GM12878 (cell line): ENCODE measurements around the gene SPRED2. TPM values are rescaled to one million over a fixed set of nuclear protein-coding genes. Genes with fewer than 3 reads are reported as not detected.

Source experiments
- ATAC-seq: fragments of 200-7000 bp; cut with Tn5 transposase; 3 replicates; pipeline ENCODE4 v1.9.1; 2020; ENCODE audit warnings: mild to moderate bottlenecking, moderate library complexity
- BruUV-seq: library from RNA; stranded (reverse); fragments of 400-500 nt; replicated peaks from 2 replicates; lab custom pipeline; 2021; lab: Mats Ljungman, UMichigan
- CTCF ChIA-PET: fragments of 300-600 bp; sonication (Branson Sonifier 250); formaldehyde crosslinking; extraction: SDS; loops from one replicate; lab custom pipeline; 2021; ENCODE audit warnings: inconsistent platforms; lab: Yijun Ruan, JAX
- POLR2A ChIA-PET: fragments of 350-600 bp; formaldehyde crosslinking; extraction: SDS; loops from one replicate; lab custom pipeline; 2021; ENCODE audit warnings: inconsistent platforms; lab: Charles Lee
- RAD21 ChIA-PET: fragments of 300-600 bp; sonication (Branson Sonifier 250); formaldehyde crosslinking; loops from one replicate; lab custom pipeline; 2023; ENCODE audit warnings: antibody characterized with exemption; ENCODE audit not compliant: unreplicated experiment; lab: Charles Lee
- SMC1A ChIA-PET: fragments of 300-600 bp; sonication (Branson Sonifier 250); formaldehyde crosslinking; loops from one replicate; lab custom pipeline; 2023; ENCODE audit not compliant: unreplicated experiment, uncharacterized antibody; lab: Charles Lee
- DNase-seq: peaks from one replicate; pipeline ENCODE4 v3.0.0-alpha.2; 2011; ENCODE audit warnings: low read depth, low spot score
- FAIRE-seq: peaks from 3 replicates; lab custom pipeline; 2011; peaks lifted over from hg19 to GRCh38; lab: Jason Lieb, UNC
- H2AFZ ChIP-seq: 2 replicates; pipeline ENCODE4 v1.6.0; 2011; ENCODE audit warnings: low read depth, low read length, control low read depth; ENCODE audit not compliant: control insufficient read depth
- H3K27ac ChIP-seq: 2 replicates; pipeline ENCODE4 v1.5.1; 2011; ENCODE audit warnings: control low read depth; ENCODE audit not compliant: control insufficient read depth, insufficient read depth
- H3K27me3 ChIP-seq, 2 experiments: replicated peaks in 1 of 2; 2 replicates each; pipeline versions ENCODE4 v1.6.0 to v1.6.1; 2011; ENCODE audit warnings: low read length in 1 of 2; ENCODE audit not compliant: control insufficient read depth in 2 of 2, insufficient read depth in 2 of 2
- H3K36me3 ChIP-seq, 2 experiments: 2 replicates each; pipeline ENCODE4 v1.5.1; 2011; ENCODE audit warnings: low read length in 1 of 2; ENCODE audit not compliant: control insufficient read depth in 2 of 2, insufficient read depth in 2 of 2
- H3K4me1 ChIP-seq: 2 replicates; pipeline ENCODE4 v1.6.1; 2011; ENCODE audit warnings: mild to moderate bottlenecking, low read length, moderate library complexity, mixed read lengths; ENCODE audit not compliant: control insufficient read depth, insufficient read depth
- H3K4me2 ChIP-seq: 2 replicates; pipeline ENCODE4 v1.6.0; 2011; ENCODE audit warnings: control low read depth; ENCODE audit not compliant: control insufficient read depth, insufficient read depth
- H3K4me3 ChIP-seq: fragments of 200-600 bp; sonication (generic); 2 replicates; pipeline ENCODE4 v1.5.1; 2016
- H3K79me2 ChIP-seq: 2 replicates; pipeline ENCODE4 v1.6.0; 2011; ENCODE audit warnings: low read length; ENCODE audit not compliant: control insufficient read depth, insufficient read depth
- H3K9ac ChIP-seq: 2 replicates; pipeline ENCODE4 v1.8.0; 2011; ENCODE audit warnings: low read length, control low read depth, mixed read lengths; ENCODE audit not compliant: control insufficient read depth, insufficient read depth
- H3K9me3 ChIP-seq: replicated peaks from 3 replicates; pipeline ENCODE4 v1.5.1; 2011; ENCODE audit warnings: mild to moderate bottlenecking, low read length; ENCODE audit not compliant: control insufficient read depth, insufficient read depth
- H4K20me1 ChIP-seq: 2 replicates; pipeline ENCODE4 v1.6.0; 2011; ENCODE audit not compliant: control insufficient read depth, insufficient read depth
- CREM ChIP-seq: IDR thresholded peaks from 2 replicates; pipeline ENCODE4 v1.6.1; 2014; ENCODE audit warnings: antibody characterized with exemption, low read depth
- FOXM1 ChIP-seq: IDR thresholded peaks from 2 replicates; pipeline ENCODE4 v1.6.1; 2012; ENCODE audit warnings: low read depth, mild to moderate bottlenecking, inconsistent platforms, low read length, moderate library complexity
- JUND ChIP-seq: IDR thresholded peaks from 2 replicates; pipeline ENCODE4 v1.6.1; 2012; ENCODE audit warnings: low read depth, mild to moderate bottlenecking, low read length, improper control_type of control experiment, moderate library complexity
- LARP7 ChIP-seq: fragments of 450-650 bp; IDR thresholded peaks from 2 replicates; pipeline ENCODE4 v1.6.1; 2017; ENCODE audit warnings: mild to moderate bottlenecking
- POU2F2 ChIP-seq: IDR thresholded peaks from 3 replicates; pipeline ENCODE4 v1.6.1; 2011; ENCODE audit warnings: low read depth, mild to moderate bottlenecking, low read length, borderline replicate concordance
- RAD21 ChIP-seq: IDR thresholded peaks from 2 replicates; pipeline ENCODE4 v1.6.1; 2011; ENCODE audit warnings: mild to moderate bottlenecking, low read depth, low read length, moderate library complexity; ENCODE audit not compliant: insufficient read depth
- RAD51 ChIP-seq: fragments of 450-650 bp; IDR thresholded peaks from 2 replicates; pipeline ENCODE4 v1.6.1; 2016; ENCODE audit warnings: moderate library complexity, mild to moderate bottlenecking, inconsistent platforms
- TBL1XR1 ChIP-seq: IDR thresholded peaks from 2 replicates; pipeline ENCODE4 v1.6.1; 2012; ENCODE audit warnings: low read depth, low read length, improper control_type of control experiment
- TCF3 ChIP-seq: IDR thresholded peaks from 2 replicates; pipeline ENCODE4 v1.6.1; 2012; ENCODE audit warnings: low read depth, mild to moderate bottlenecking, low read length, borderline replicate concordance; ENCODE audit not compliant: insufficient read depth
- ZNF207 ChIP-seq: fragments of 450-650 bp; IDR thresholded peaks from 2 replicates; pipeline ENCODE4 v1.6.1; 2014; ENCODE audit warnings: antibody characterized with exemption, mild to moderate bottlenecking, borderline replicate concordance
- WGBS: methylation state at CpG from one replicate; pipeline ENCODE4 v1.1.6; 2016; ENCODE audit warnings: low lambda C conversion rate; ENCODE audit not compliant: insufficient replicate concordance, insufficient coverage; ENCODE audit errors: missing lambda C conversion rate; 5-methylcytosine and 5-hydroxymethylcytosine counted together
- in situ Hi-C: fragments of 300-500 bp; cut with MboI; formaldehyde crosslinking; loops from 9 replicates; pipeline ENCODE4 v1.14.3; 2018; ENCODE audit warnings: mixed read lengths
- intact Hi-C: fragments of 100-400 bp; cut with micrococcal nuclease; formaldehyde crosslinking; loops from one replicate; pipeline ENCODE4 v1.14.2; 2022; ENCODE audit not compliant: unreplicated experiment
- polyA plus RNA-seq, 11 experiments: library from polyadenylated mRNA; depleted of rRNA in 4 of 11; unstranded in 6 of 11; stranded (reverse) in 5 of 11; fragments of >200 nt; fragmentation: Nextera tagmentation in 4 of 11; fragmentation: Illumina TruSeq in 1 of 11; extraction: Ambion mirVana in 4 of 11; extraction: Trizol in 1 of 11; gene quantifications; 1 replicate in 1 of 11; 2 replicates in 10 of 11; pipeline versions ENCODE4 v1.2.1 to v1.2.3, GENCODE V29; 2011 to 2016; ENCODE audit warnings: inconsistent platforms in 2 of 11, missing spikeins in 2 of 11, low read depth in 1 of 11
- total RNA-seq, 4 experiments: library from RNA; depleted of rRNA in 3 of 4; stranded (reverse); fragments of >200 nt in 3 of 4; fragmentation: Illumina TruSeq in 1 of 4; extraction: Trizol in 1 of 4; gene quantifications; 2 replicates each; pipeline versions ENCODE4 v1.2.1 to v1.2.3, GENCODE V29; 2013 to 2021
- TF ChIP-seq, protein P1 (sequence below): fragments of 450-650 bp; IDR thresholded peaks from 2 replicates; pipeline ENCODE4 v1.6.1; 2017; ENCODE audit warnings: mild to moderate bottlenecking, moderate library complexity
- TF ChIP-seq, protein P2 (sequence below): IDR thresholded peaks from 2 replicates; pipeline ENCODE4 v1.6.1; 2011; ENCODE audit warnings: mild to moderate bottlenecking, low read depth, low read length, moderate library complexity; ENCODE audit not compliant: insufficient replicate concordance
- TF ChIP-seq, protein P3 (sequence below): IDR thresholded peaks from 2 replicates; pipeline ENCODE4 v1.6.1; 2011; ENCODE audit warnings: borderline replicate concordance, low read depth, mild to moderate bottlenecking, moderate library complexity, low read length; ENCODE audit not compliant: insufficient read depth, poor library complexity, severe bottlenecking

Gene SPRED2
- total and polyA plus RNA-seq, 10 of the 15 experiments (the other 5 are each of a cell fraction or from before 2014, with no cell fraction given), result 3.0 to 23.9 (median 9.7) TPM

DNA sequence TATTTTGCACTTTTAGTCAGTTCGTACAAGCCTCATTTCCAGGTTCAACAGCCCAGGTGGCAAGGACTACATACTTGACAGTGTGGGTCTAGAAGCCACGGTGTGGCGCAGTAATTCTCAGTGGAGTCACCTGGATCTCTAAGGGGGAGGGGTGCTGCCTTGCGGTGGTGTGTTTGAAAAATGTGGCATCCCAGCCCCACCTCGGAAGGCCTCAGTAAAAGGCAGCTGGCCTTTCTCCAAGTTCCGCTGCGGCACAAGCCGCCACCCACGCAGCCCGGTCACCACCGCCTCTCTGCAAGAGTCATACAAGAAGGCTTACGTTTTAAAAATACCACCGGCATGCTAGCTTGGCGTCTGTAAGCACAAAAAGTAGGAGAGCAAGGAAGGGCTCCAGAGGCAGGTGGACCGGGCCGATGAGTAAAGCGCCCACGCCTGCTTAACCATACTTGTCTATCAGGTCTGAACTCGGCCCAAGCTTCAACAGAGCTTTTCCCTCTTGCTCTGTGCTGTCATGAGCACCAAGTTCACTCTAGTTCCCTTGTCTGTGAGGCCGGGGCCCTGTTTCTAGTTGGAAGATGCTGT, 49.5 kb downstream of the SPRED2 start (continued):
- TF ChIP-seq FOXM1 (peak; percentile 93), RAD51 (no peak), TCF3 (peak; percentile 87), CREM (peak; percentile 77)
- TF ChIP-seq, protein P1, sequence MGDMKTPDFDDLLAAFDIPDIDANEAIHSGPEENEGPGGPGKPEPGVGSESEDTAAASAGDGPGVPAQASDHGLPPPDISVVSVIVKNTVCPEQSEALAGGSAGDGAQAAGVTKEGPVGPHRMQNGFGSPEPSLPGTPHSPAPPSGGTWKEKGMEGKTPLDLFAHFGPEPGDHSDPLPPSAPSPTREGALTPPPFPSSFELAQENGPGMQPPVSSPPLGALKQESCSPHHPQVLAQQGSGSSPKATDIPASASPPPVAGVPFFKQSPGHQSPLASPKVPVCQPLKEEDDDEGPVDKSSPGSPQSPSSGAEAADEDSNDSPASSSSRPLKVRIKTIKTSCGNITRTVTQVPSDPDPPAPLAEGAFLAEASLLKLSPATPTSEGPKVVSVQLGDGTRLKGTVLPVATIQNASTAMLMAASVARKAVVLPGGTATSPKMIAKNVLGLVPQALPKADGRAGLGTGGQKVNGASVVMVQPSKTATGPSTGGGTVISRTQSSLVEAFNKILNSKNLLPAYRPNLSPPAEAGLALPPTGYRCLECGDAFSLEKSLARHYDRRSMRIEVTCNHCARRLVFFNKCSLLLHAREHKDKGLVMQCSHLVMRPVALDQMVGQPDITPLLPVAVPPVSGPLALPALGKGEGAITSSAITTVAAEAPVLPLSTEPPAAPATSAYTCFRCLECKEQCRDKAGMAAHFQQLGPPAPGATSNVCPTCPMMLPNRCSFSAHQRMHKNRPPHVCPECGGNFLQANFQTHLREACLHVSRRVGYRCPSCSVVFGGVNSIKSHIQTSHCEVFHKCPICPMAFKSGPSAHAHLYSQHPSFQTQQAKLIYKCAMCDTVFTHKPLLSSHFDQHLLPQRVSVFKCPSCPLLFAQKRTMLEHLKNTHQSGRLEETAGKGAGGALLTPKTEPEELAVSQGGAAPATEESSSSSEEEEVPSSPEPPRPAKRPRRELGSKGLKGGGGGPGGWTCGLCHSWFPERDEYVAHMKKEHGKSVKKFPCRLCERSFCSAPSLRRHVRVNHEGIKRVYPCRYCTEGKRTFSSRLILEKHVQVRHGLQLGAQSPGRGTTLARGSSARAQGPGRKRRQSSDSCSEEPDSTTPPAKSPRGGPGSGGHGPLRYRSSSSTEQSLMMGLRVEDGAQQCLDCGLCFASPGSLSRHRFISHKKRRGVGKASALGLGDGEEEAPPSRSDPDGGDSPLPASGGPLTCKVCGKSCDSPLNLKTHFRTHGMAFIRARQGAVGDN, result no peak

DNA sequence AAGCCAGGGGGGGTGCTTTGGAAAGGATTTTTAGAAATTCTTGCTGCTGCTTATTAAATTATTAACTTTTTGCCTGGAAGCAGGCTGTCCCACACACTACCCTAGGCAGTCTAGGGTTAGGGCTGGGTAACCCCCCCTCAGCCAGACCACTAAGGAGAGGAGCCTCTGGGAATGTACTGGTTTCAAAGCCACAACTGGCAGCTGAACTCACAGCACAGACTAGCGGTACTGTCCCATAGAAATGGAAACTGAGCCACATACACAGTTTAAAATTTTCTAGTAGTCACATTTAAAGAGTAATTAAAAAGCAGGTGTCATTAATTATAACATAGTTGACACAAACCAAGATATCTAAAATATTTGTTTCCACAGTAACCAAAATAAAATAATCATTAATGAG, 50.1 kb downstream of the SPRED2 start:
- Histone ChIP-seq H3K27me3 (no peaks in the 10 kb centered on the region), H3K4me1 (peaks cover 46% of the 10 kb centered on the region), H3K79me2 (no peaks in the 10 kb centered on the region), H4K20me1 (no peaks in the 10 kb centered on the region), H3K9ac (no peak overlapping the region), H3K27ac (no peak overlapping the region), H2AFZ (no peak overlapping the region), H3K9me3 (no peaks in the 10 kb centered on the region), H3K4me2 (peak overlapping the region; percentile 5; the same call in 1 of the 2 replicates), H3K36me3 (peaks cover 0 to 2% of the 10 kb centered on the region in 2 experiments; a peak in 2 of 4 replicates), H3K4me3 (no peak overlapping the region)
- POLR2A ChIA-PET, result interaction anchor here (2.9 kb wide), 1 partner anchor 8 kb away, joined by 9 read pairs; no protein-coding TSS in a partner anchor
- no peak for FAIRE-seq
- no peak for DNase-seq
- in situ Hi-C loops (no loop called here), intact Hi-C loops (no loop called here)
- ATAC-seq, result peak; percentile 45
- CTCF ChIA-PET, result interaction anchor here (1.0 to 2.8 kb wide), 7 partner anchors 10 to 118 kb away, joined by 3 to 13 read pairs (median 5); no protein-coding TSS in a partner anchor
- SMC1A ChIA-PET, result interaction anchor here (0.5 to 7.3 kb wide), 10 partner anchors 10 to 58 kb away, joined by 3 to 80 read pairs (median 4); no protein-coding TSS in a partner anchor
- RAD21 ChIA-PET, result interaction anchor here (0.8 to 2.5 kb wide), 7 partner anchors 9 to 39 kb away, joined by 3 to 8 read pairs (median 5); no protein-coding TSS in a partner anchor
- BruUV-seq, result no TSS peak
- WGBS, result 36% methylated on average over 1 of the region's 1 CpG
- TF ChIP-seq, protein P2, sequence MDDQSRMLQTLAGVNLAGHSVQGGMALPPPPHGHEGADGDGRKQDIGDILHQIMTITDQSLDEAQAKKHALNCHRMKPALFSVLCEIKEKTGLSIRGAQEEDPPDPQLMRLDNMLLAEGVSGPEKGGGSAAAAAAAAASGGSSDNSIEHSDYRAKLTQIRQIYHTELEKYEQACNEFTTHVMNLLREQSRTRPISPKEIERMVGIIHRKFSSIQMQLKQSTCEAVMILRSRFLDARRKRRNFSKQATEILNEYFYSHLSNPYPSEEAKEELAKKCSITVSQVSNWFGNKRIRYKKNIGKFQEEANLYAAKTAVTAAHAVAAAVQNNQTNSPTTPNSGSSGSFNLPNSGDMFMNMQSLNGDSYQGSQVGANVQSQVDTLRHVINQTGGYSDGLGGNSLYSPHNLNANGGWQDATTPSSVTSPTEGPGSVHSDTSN, result no peak
- TF ChIP-seq ZNF207 (no peak), TCF3 (no peak), POU2F2 (no peak), JUND (no peak), LARP7 (no peak), RAD21 (0 out of 2 replicates have a peak, but pooled peaks have one; percentile 19), TBL1XR1 (no peak)
- TF ChIP-seq, protein P3, sequence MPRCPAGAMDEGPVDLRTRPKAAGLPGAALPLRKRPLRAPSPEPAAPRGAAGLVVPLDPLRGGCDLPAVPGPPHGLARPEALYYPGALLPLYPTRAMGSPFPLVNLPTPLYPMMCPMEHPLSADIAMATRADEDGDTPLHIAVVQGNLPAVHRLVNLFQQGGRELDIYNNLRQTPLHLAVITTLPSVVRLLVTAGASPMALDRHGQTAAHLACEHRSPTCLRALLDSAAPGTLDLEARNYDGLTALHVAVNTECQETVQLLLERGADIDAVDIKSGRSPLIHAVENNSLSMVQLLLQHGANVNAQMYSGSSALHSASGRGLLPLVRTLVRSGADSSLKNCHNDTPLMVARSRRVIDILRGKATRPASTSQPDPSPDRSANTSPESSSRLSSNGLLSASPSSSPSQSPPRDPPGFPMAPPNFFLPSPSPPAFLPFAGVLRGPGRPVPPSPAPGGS, result no peak
